D721Med (cell line): ENCODE results near the gene TAGLN2.

Source experiments
- DNase-seq: peaks from one replicate; pipeline ENCODE4 v3.0.0; 2011; ENCODE audit warnings: low spot score; ENCODE audit not compliant: insufficient read length
- FAIRE-seq: peaks from 2 replicates; lab custom pipeline; 2011; peaks lifted over from hg19 to GRCh38; lab: Jason Lieb, UNC
- CTCF ChIP-seq: IDR thresholded peaks from 2 replicates; pipeline ENCODE4 v1.5.1; 2012; ENCODE audit warnings: mild to moderate bottlenecking, control low read depth; ENCODE audit not compliant: insufficient read depth; ENCODE audit errors: missing control alignments

Gene TAGLN2

DNA sequence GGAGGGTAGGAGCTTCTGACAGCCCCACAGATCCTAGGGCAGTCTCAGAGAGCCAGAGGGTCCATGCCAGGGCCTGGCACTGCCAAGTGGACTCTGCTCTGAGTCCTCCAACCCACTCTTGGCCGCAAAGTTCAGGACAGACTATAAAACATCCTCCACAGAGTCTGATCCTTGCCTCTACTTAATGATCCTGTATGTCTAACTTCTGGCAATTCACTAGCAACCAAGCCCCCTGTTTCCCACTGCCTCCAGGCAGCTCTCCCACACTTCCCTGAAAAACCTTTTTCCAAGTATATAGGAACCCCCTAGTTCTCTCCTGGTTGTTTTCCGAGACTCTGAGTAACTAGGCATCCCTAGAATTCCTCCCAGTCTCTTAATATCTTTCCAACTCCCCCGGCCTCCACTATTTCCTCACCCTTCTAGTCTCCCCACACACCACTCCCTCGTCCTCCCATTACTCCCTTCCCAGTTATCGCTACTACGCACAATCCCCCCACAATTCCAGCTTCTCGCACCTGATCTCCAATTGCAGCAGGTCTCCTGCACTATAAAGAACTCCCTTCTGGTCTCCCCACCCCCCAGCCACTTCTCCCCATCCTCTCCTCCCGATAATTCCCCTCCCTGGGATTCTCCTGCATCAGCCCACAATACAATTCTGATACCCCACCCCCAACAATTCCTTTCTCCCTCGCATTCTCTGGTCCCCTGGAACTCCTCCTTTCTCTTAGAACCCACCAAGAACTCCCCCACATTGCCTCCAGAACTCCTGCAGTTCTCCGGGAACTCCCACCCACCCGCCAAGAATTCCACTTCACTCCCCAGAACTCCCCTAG, 19.5 kb upstream of the TAGLN2 start:
- no peak for FAIRE-seq
- DNase-seq, result no peak
- TF ChIP-seq CTCF, result no peak

DNA sequence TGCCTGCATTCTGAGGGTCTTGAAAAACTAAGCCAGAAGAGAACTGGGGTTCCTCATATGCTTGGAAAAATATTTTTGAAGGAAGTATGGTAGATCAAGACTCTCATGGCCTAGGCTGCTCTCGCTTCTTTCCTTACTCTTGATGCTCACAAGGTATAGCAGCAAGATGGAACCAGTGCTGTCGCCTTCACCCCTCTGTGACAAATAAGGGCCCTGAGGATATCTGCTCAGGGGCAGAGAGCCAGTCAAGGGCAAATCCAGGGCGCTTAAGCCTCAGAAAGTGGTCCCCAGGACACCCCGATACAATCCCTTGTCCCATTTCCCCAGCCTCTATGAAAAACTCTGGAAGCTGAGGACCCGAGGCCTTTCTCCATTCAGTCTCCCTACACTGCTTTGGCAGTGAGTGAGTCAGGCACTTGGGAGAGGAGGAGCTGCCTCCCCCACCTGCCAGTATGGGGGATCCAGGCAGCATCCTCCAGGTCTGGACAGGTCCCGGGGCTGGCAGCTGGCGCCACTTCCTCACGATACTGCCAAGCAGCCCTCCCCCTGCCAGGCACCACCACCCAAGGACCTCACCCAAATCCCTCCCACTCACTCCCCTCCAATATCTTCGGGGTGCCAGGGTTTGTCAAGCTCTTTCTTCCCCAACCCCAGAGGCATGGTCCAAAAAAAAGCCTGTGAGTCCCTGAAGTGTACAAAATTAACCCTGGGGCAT, 18.8 kb upstream of the TAGLN2 start:
- DNase-seq (no peak), FAIRE-seq (no peak)
- TF ChIP-seq CTCF, result no peak

- no peak for TF ChIP-seq CTCF
- FAIRE-seq (peak; percentile 6), DNase-seq (no peak)
Observed at GRCh38 chr1:159943278-159943640, 18.0 kb upstream of the TAGLN2 start.

GRCh38 chr1:159942632-159943277, 17.4 kb upstream of the TAGLN2 start:
- TF ChIP-seq CTCF, result no peak
- no peak for FAIRE-seq
- peak; percentile 29 for DNase-seq

DNA sequence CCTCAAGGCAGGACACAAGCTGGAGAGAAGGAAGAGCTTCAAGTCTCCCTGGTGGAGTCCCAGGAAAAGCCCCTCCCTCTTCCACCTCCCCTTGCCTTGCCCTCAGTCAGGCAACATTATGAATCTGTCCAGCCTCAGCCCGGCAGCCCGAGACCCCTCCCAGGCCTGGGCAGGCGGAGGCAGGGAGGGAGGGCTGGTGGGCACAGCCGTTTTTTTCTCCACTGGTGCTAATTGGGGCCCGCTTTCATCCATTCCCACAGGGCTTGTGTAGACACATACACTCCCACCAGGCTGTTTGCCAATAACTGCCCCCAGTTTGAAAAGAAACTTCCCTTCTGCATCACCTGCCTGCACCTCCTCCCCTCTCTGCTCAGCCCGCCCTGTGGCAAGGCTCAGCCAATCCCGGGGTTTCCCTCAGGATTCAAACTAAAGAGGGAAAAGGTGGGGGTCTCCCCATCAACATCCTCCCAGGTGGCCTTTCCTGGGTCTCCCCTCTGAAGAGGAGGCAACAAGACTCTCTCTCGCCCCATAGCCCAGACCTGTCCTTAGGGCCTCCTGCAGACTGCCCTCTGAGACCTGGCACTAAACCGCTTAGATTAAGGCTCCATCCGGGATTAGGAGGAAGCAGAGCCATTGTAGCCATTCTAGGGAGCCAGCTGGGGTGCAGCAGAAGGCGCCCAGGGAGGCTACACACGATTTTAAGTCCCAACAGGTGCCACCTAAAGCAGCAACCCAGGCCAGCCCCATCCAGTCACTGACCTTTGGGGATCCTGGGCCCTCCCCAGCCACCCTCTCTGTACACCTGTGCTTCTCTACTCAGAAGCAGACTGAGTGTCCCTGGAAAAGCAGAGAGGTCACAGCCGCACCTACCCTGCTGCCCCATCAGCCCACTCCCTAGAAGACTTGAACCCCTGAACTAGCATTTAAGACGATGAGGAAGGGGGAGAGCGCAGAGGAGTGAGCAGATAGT, 16.6 kb upstream of the TAGLN2 start:
- peak; percentile 91 for FAIRE-seq
- no peak for TF ChIP-seq CTCF

DNA sequence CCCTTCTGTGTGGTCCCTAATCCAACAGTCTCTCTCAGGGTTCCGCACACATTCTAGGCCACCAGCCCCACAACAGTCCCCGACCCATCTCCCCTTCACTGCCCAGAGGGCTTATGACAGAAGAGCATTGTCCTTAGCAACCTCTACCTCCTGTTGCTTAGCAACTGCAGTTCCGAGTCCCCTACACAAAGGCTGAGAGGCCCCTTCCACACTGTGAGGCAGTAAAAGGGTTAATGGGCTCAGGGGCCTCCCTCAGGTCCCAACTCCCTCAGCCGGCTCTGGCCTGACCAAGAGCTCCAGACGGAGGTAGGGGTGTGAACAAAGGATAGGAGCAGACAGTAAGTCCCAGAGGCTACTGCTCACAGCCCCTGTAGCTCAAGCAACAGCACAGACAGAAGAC, 15.8 kb upstream of the TAGLN2 start:
- FAIRE-seq, result no peak
- DNase-seq, result peak; percentile 27
- TF ChIP-seq CTCF, result no peak

More for the DNA sequence above, 16.6 kb upstream of the TAGLN2 start:
- peak; percentile 95 for DNase-seq
